OCI-LY7 (cell line): Measurements from ENCODE around the gene IL10RB.

ENCODE experiments used
- CTCF ChIP-seq: fragments of 200-600 bp; sonication (generic); conservative IDR thresholded peaks from 2 replicates; pipeline ENCODE4 v1.5.1; 2014; ENCODE audit warnings: mild to moderate bottlenecking, antibody characterized with exemption, low read length, moderate library complexity, mixed read lengths
- EZH2phosphoT487 ChIP-seq: fragments of 200-600 bp; sonication (generic); IDR thresholded peaks from 2 replicates; pipeline ENCODE4 v1.6.1; 2018; ENCODE audit warnings: low read depth, borderline replicate concordance, mild to moderate bottlenecking, mixed run types, antibody characterized with exemption, low read length, moderate library complexity, mixed read lengths

DNA sequence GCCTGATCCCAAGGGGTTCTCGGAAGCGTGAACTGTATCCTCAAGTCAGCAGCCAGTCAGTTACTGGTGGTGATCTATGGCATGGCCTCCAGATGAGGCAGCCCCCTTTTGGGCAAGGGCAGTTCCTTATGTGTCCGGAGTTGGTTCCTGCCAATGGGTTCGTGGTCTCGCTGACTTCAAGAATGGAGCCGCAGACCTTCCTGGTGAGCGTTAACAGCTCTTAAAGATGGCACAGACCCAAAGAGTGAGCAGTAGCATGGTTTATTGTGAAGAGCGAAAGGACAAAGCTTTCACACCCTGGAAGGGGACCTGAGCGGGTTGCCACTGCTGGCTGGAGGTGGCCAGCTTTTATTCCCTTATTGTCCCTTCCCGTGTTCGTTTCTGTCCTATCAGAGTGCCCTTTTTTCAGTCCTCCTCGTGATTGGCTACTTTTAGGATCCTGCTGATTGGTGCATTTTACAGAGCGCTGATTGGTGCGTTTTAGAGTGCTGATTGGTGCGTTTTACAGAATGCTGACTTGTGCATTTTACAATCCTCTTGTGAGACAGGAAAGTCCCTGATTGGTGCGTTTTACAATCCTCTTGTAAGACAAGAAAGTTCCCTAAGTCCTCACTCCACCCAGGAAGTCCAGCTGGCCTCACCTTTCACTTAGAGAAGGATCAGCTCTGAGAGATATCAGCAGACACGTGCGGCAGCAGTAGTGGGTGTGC lies 8.9 kb upstream of the IL10RB start:
- TF ChIP-seq CTCF (no peak), EZH2phosphoT487 (no peak)
